ENCODE measurements around the gene PSEN2.

PSEN2 gene

GRCh38 chr1:226862890-226863289 lies 7.5 kb upstream of the PSEN2 start:
- no peak overlapping the region for H3K4me3 ChIP-seq (ENCODE audit: low read length)
- DNase-seq (ENCODE audit: low read depth, low spot score): no peak

- DNase-seq (ENCODE audit: low read depth, low spot score): peak; percentile 37
- no peak overlapping the region for H3K4me3 ChIP-seq (ENCODE audit: low read length)
Observed at GRCh38 chr1:226863446-226863845, 7.0 kb upstream of the PSEN2 start.

GRCh38 chr1:226864311-226864710 lies 6.1 kb upstream of the PSEN2 start:
- DNase-seq (ENCODE audit: low read depth, low spot score): no peak

GRCh38 chr1:226865590-226865989 lies 4.8 kb upstream of the PSEN2 start:
- DNase-seq (ENCODE audit: low read depth, low spot score): no peak
- no peak overlapping the region for H3K4me3 ChIP-seq (ENCODE audit: low read length)

More at GRCh38 chr1:226864311-226864710, 6.1 kb upstream of the PSEN2 start:
- no peak overlapping the region for H3K4me3 ChIP-seq (ENCODE audit: low read length)

- no peak for DNase-seq (ENCODE audit: low read depth, low spot score)
- no peak overlapping the region for H3K4me3 ChIP-seq (ENCODE audit: low read length)
Observed at GRCh38 chr1:226867461-226868054, 2.9 kb upstream of the PSEN2 start.

- H3K4me3 ChIP-seq (ENCODE audit: low read length): no peak overlapping the region
- DNase-seq (ENCODE audit: low read depth, low spot score): no peak
Observed at GRCh38 chr1:226868726-226869125, 1.7 kb upstream of the PSEN2 start.

GRCh38 chr1:226870026-226870400 lies 403 bp upstream of the PSEN2 start:
- no peak overlapping the region for H3K4me3 ChIP-seq (ENCODE audit: low read length)
- no peak for DNase-seq (ENCODE audit: low read depth, low spot score)

- DNase-seq (ENCODE audit: low read depth, low spot score): no peak
- H3K4me3 ChIP-seq (ENCODE audit: low read length): no peak overlapping the region
Observed at GRCh38 chr1:226871636-226872327, 1.4 kb downstream of the PSEN2 start.

- DNase-seq (ENCODE audit: low read depth, low spot score): no peak
- no peak overlapping the region for H3K4me3 ChIP-seq (ENCODE audit: low read length)
Observed at GRCh38 chr1:226872437-226872836, 2.0 kb downstream of the PSEN2 start.

- no peak for DNase-seq (ENCODE audit: low read depth, low spot score)
Observed at GRCh38 chr1:226873771-226874578, 3.6 kb downstream of the PSEN2 start.

GRCh38 chr1:226874579-226875425 lies 4.4 kb downstream of the PSEN2 start:
- H3K4me3 ChIP-seq (ENCODE audit: low read length): no peak overlapping the region

More at GRCh38 chr1:226873771-226874578, 3.6 kb downstream of the PSEN2 start:
- no peak overlapping the region for H3K4me3 ChIP-seq (ENCODE audit: low read length)

GRCh38 chr1:226875641-226876295 lies 5.4 kb downstream of the PSEN2 start:
- H3K4me3 ChIP-seq (ENCODE audit: low read length): no peak overlapping the region
- DNase-seq (ENCODE audit: low read depth, low spot score): no peak

More at GRCh38 chr1:226874579-226875425, 4.4 kb downstream of the PSEN2 start:
- no peak for DNase-seq (ENCODE audit: low read depth, low spot score)

GRCh38 chr1:226877669-226878068 lies 7.3 kb downstream of the PSEN2 start:
- DNase-seq (ENCODE audit: low read depth, low spot score): no peak
- no peak overlapping the region for H3K4me3 ChIP-seq (ENCODE audit: low read length)

GRCh38 chr1:226880372-226881287 lies 10.2 kb downstream of the PSEN2 start:
- H3K4me3 ChIP-seq (ENCODE audit: low read length): no peak overlapping the region
- DNase-seq (ENCODE audit: low read depth, low spot score): no peak

- no peak overlapping the region for H3K4me3 ChIP-seq (ENCODE audit: low read length)
- no peak for DNase-seq (ENCODE audit: low read depth, low spot score)
Observed at GRCh38 chr1:226881515-226882185, 11.2 kb downstream of the PSEN2 start.

GRCh38 chr1:226882187-226882586 lies 11.8 kb downstream of the PSEN2 start:
- DNase-seq (ENCODE audit: low read depth, low spot score): no peak
- no peak overlapping the region for H3K4me3 ChIP-seq (ENCODE audit: low read length)
